Panc1 (cell line): Measurements from ENCODE around the gene TUBG1. TPM values are rescaled to one million over a fixed set of nuclear protein-coding genes. Genes with fewer than 3 reads are reported as not detected.

ENCODE experiments used
- ATAC-seq: fragments of 200-7000 bp; cut with Tn5 transposase; 2 replicates; pipeline ENCODE4 v1.9.1; 2020; ENCODE audit warnings: mild to moderate bottlenecking, moderate library complexity
- BruUV-seq: library from RNA; stranded (reverse); fragments of 400-500 nt; replicated peaks from 2 replicates; lab custom pipeline; 2021; lab: Mats Ljungman, UMichigan
- CTCF ChIA-PET: fragments of 300-600 bp; sonication (Branson Sonifier 250); formaldehyde crosslinking; loops from one replicate; lab custom pipeline; 2022; ENCODE audit warnings: antibody characterized with exemption; lab: Charles Lee
- POLR2A ChIA-PET: fragments of 300-600 bp; sonication (Branson Sonifier 250); formaldehyde crosslinking; loops from one replicate; lab custom pipeline; 2022; ENCODE audit warnings: antibody characterized with exemption; lab: Charles Lee
- DNase-seq: peaks from one replicate; pipeline ENCODE4 v3.0.0-alpha.2; 2010; ENCODE audit warnings: low read depth, low spot score
- H3K27ac ChIP-seq: 2 replicates; pipeline ENCODE4 v1.5.1; 2011; ENCODE audit warnings: mild to moderate bottlenecking, low read length, inconsistent platforms
- H3K27me3 ChIP-seq: fragments of 200-500 bp; sonication (Bioruptor generic); 2 replicates; pipeline ENCODE4 v1.6.0; 2014; ENCODE audit warnings: low read length, inconsistent platforms; ENCODE audit not compliant: control insufficient read depth, insufficient read depth
- H3K36me3 ChIP-seq: fragments of 200-500 bp; sonication (Bioruptor generic); 2 replicates; pipeline ENCODE4 v1.5.1; 2014; ENCODE audit warnings: inconsistent platforms, mild to moderate bottlenecking, low read length, moderate library complexity; ENCODE audit not compliant: control insufficient read depth, insufficient read depth
- H3K4me1 ChIP-seq: 2 replicates; pipeline ENCODE4 v1.5.1; 2011; ENCODE audit warnings: inconsistent platforms, mild to moderate bottlenecking, low read length, moderate library complexity; ENCODE audit not compliant: control insufficient read depth, insufficient read depth
- H3K4me3 ChIP-seq, 2 experiments: 2 replicates each; pipeline ENCODE4 v1.5.1; 2011 to 2012; ENCODE audit warnings: low read depth in 2 of 2, low read length in 2 of 2, mild to moderate bottlenecking in 2 of 2, inconsistent platforms in 1 of 2, moderate library complexity in 1 of 2
- H3K9me3 ChIP-seq: fragments of 200-500 bp; sonication (Bioruptor generic); 2 replicates; pipeline ENCODE4 v1.5.1; 2014; ENCODE audit warnings: low read depth, mild to moderate bottlenecking, inconsistent platforms, low read length, moderate library complexity; ENCODE audit not compliant: control insufficient read depth, insufficient read depth
- CTCF ChIP-seq: fragments of 450-650 bp; IDR thresholded peaks from 2 replicates; pipeline ENCODE4 v1.5.1; 2017; ENCODE audit warnings: mild to moderate bottlenecking
- POLR2AphosphoS5 ChIP-seq: IDR thresholded peaks from 2 replicates; pipeline ENCODE4 v1.6.1; 2012; ENCODE audit warnings: mild to moderate bottlenecking, low read depth, low read length, moderate library complexity
- REST ChIP-seq, 2 experiments: IDR thresholded peaks; 2 replicates each; pipeline ENCODE4 v1.6.1; 2011 to 2012; ENCODE audit warnings: low read depth in 2 of 2, control low read depth in 1 of 2, low read length in 1 of 2, mild to moderate bottlenecking in 1 of 2, moderate library complexity in 1 of 2; ENCODE audit not compliant: insufficient read depth in 1 of 2
- SIN3A ChIP-seq: IDR thresholded peaks from 2 replicates; pipeline ENCODE4 v1.6.1; 2012; ENCODE audit warnings: low read depth, mild to moderate bottlenecking, low read length, moderate library complexity, borderline replicate concordance; ENCODE audit not compliant: insufficient read depth
- TCF7L2 ChIP-seq: IDR thresholded peaks from 2 replicates; pipeline ENCODE4 v1.6.1; 2011; ENCODE audit warnings: mild to moderate bottlenecking, low read depth, low read length, inconsistent platforms
- in situ Hi-C: cut with HindIII; loops from 2 replicates; pipeline ENCODE4 v1.10.0; 2016; ENCODE audit warnings: low sequenced_read_pairs, low pct_unique_long_range_greater_than_20kb
- intact Hi-C: fragments of 100-400 bp; cut with micrococcal nuclease; formaldehyde crosslinking; loops from one replicate; pipeline ENCODE4 v1.10.0; 2022; ENCODE audit not compliant: unreplicated experiment
- total RNA-seq: library from RNA; stranded (reverse); gene quantifications from one replicate; pipeline ENCODE4 v1.2.1, GENCODE V29; 2021; ENCODE audit not compliant: unreplicated experiment

TUBG1 gene
- total RNA-seq, 1 experiment from 2014 or later = 99.8 TPM

- intact Hi-C loops = no loop called here
- peaks cover 5% of the 10 kb centered on the region for H3K36me3 ChIP-seq
Measured at GRCh38 chr17:42571435-42572225, 37.9 kb upstream of the TUBG1 start.

GRCh38 chr17:42573095-42573494, 36.4 kb upstream of the TUBG1 start:
- DNase-seq = no peak
- CTCF ChIA-PET = no interaction called here
- POLR2A ChIA-PET = no interaction called here
- no peaks in the 10 kb centered on the region for H3K9me3 ChIP-seq
- H3K4me3 ChIP-seq = no peak overlapping the region
- H3K27me3 ChIP-seq = no peaks in the 10 kb centered on the region
- no TSS peak for BruUV-seq
- TF ChIP-seq POLR2AphosphoS5 (no peak; the same call in 1 of the 2 replicates), SIN3A (no peak), CTCF (no peak), TCF7L2 (no peak), REST (IDR thresholded peaks at IDR 0.05; ENCODE audit: insufficient read depth in 1 of 2, low read depth in 2 of 2, low read length in 1 of 2) (no peak)
- ATAC-seq = no peak
- in situ Hi-C loops (no loop called here), intact Hi-C loops (no loop called here)
- peaks cover 28% of the 10 kb centered on the region for H3K4me1 ChIP-seq
- peak overlapping the region; percentile 44; the same call in 1 of the 2 replicates for H3K27ac ChIP-seq
- H3K36me3 ChIP-seq = peaks cover 5% of the 10 kb centered on the region

More at GRCh38 chr17:42571435-42572225, 37.9 kb upstream of the TUBG1 start:
- peaks cover 25% of the 10 kb centered on the region for H3K4me1 ChIP-seq
- H3K4me3 ChIP-seq = no peak overlapping the region
- no peak for TF ChIP-seq TCF7L2
- no peak for TF ChIP-seq CTCF
- no peak for TF ChIP-seq REST (IDR thresholded peaks at IDR 0.05; ENCODE audit: insufficient read depth in 1 of 2, low read depth in 2 of 2, low read length in 1 of 2)
- TF ChIP-seq POLR2AphosphoS5 = no peak
- no peak for TF ChIP-seq SIN3A
- ATAC-seq (no peak), DNase-seq (no peak)
- in situ Hi-C loops = no loop called here
- CTCF ChIA-PET = no interaction called here
- no peaks in the 10 kb centered on the region for H3K27me3 ChIP-seq
- H3K27ac ChIP-seq = peak overlapping the region; percentile 44; the same call in 1 of the 2 replicates
- POLR2A ChIA-PET = no interaction called here
- TSS peak; percentile 42 for BruUV-seq
- no peaks in the 10 kb centered on the region for H3K9me3 ChIP-seq
